K562 (cell line): ENCODE results near the gene PDZD2. TPM values are rescaled to one million over a fixed set of nuclear protein-coding genes. Genes with fewer than 3 reads are reported as not detected.

Source experiments
- ATAC-seq: fragments of 200-7000 bp; cut with Tn5 transposase; 3 replicates; pipeline ENCODE4 v1.9.1; 2020; ENCODE audit warnings: moderate library complexity
- BruUV-seq: library from RNA; stranded (reverse); fragments of 400-500 nt; replicated peaks from 2 replicates; lab custom pipeline; 2021; lab: Mats Ljungman, UMichigan
- CTCF ChIA-PET: fragments of 300-600 bp; formaldehyde crosslinking; extraction: SDS; loops from one replicate; lab custom pipeline; 2021; ENCODE audit warnings: low intra/inter-chr PET ratio; lab: Yijun Ruan, JAX
- POLR2A ChIA-PET: fragments of 300-600, 350-650 bp; sonication (Branson Sonifier 250); formaldehyde crosslinking; extraction: SDS; loops from one replicate; lab custom pipeline; 2021; ENCODE audit warnings: antibody characterized with exemption, inconsistent platforms; lab: Yijun Ruan, JAX
- DNase-seq, 4 experiments: peaks; one replicate each; pipeline versions ENCODE4 v3.0.0 to v3.0.0-alpha.2; 2011 to 2018; ENCODE audit warnings: low spot score in 3 of 4, mixed read lengths in 3 of 4; ENCODE audit errors: extremely low read depth in 1 of 4
- FAIRE-seq: peaks from 2 replicates; lab custom pipeline; 2011; peaks lifted over from hg19 to GRCh38; lab: Jason Lieb, UNC
- H2AFZ ChIP-seq: 2 replicates; pipeline ENCODE4 v1.6.0; 2011; ENCODE audit warnings: low read depth, low read length, control low read depth, inconsistent platforms
- H3K27ac ChIP-seq: fragments of 200-600 bp; 3 replicates; pipeline ENCODE4 v1.8.0; 2011; ENCODE audit warnings: low read depth, mild to moderate bottlenecking, control low read depth, inconsistent platforms, low read length, moderate library complexity, mixed read lengths; ENCODE audit errors: extremely low read depth
- H3K27me3 ChIP-seq, 2 experiments: fragments of 300-600 bp in 1 of 2; 2 replicates in 1 of 2; 3 replicates in 1 of 2; pipeline versions ENCODE4 v1.6.0 to v1.8.0; 2011; ENCODE audit warnings: inconsistent platforms in 2 of 2, low read length in 2 of 2, mild to moderate bottlenecking in 1 of 2, mixed read lengths in 1 of 2, moderate library complexity in 1 of 2; ENCODE audit not compliant: control insufficient read depth in 2 of 2, insufficient read depth in 2 of 2
- H3K36me3 ChIP-seq: fragments of 300-600 bp; 3 replicates; pipeline ENCODE4 v1.8.0; 2011; ENCODE audit warnings: mild to moderate bottlenecking, low read length, inconsistent platforms; ENCODE audit not compliant: control insufficient read depth, insufficient read depth
- H3K4me1 ChIP-seq, 2 experiments: fragments of 200-600 bp in 1 of 2; replicated peaks in 1 of 2; 2 replicates in 1 of 2; 3 replicates in 1 of 2; pipeline versions ENCODE4 v1.5.1 to v1.8.0; 2011; ENCODE audit warnings: inconsistent platforms in 2 of 2, low read length in 2 of 2, mild to moderate bottlenecking in 1 of 2, mixed read lengths in 1 of 2, moderate library complexity in 1 of 2; ENCODE audit not compliant: control insufficient read depth in 2 of 2, insufficient read depth in 2 of 2
- H3K4me2 ChIP-seq: 2 replicates; pipeline ENCODE4 v1.6.1; 2011; ENCODE audit warnings: low read length, control low read depth, inconsistent platforms, mixed read lengths; ENCODE audit not compliant: insufficient read depth
- H3K4me3 ChIP-seq: fragments of 200-600 bp; sonication (generic), shearing (Covaris generic); 2 replicates; pipeline ENCODE4 v1.5.1; 2016; ENCODE audit warnings: control low read depth, inconsistent platforms
- H3K79me2 ChIP-seq: fragments of 200-600 bp; 3 replicates; pipeline ENCODE4 v1.8.0; 2011; ENCODE audit warnings: low read length, inconsistent platforms; ENCODE audit not compliant: control insufficient read depth, insufficient read depth
- H3K9ac ChIP-seq, 2 experiments: 2 replicates each; pipeline versions ENCODE4 v1.6.0 to v1.6.1; 2011; ENCODE audit warnings: low read depth in 2 of 2, low read length in 2 of 2, control low read depth in 1 of 2, inconsistent platforms in 1 of 2, mild to moderate bottlenecking in 1 of 2, mixed read lengths in 1 of 2; ENCODE audit not compliant: insufficient read depth in 1 of 2
- H3K9me1 ChIP-seq: one replicate; pipeline ENCODE4 v1.6.0; 2011; ENCODE audit warnings: inconsistent platforms, mild to moderate bottlenecking, low read length, moderate library complexity; ENCODE audit not compliant: control insufficient read depth, insufficient read depth
- H3K9me3 ChIP-seq: replicated peaks from 2 replicates; pipeline ENCODE4 v1.5.1; 2011; ENCODE audit warnings: low read depth, low read length, inconsistent platforms; ENCODE audit not compliant: control insufficient read depth, insufficient read depth
- H4K20me1 ChIP-seq: replicated peaks from 2 replicates; pipeline ENCODE4 v1.6.1; 2011; ENCODE audit warnings: low read length, inconsistent platforms, mixed read lengths; ENCODE audit not compliant: control insufficient read depth, insufficient read depth
- PRMT5 ChIP-seq: sonication (generic); formaldehyde crosslinking; IDR thresholded peaks from 2 replicates; pipeline ENCODE4 v1.5.0; 2020; ENCODE audit warnings: missing genetic modification reagents
- TEAD4 ChIP-seq, 2 experiments: sonication (generic) in 1 of 2; formaldehyde crosslinking in 1 of 2; IDR thresholded peaks; 2 replicates each; pipeline versions ENCODE4 v1.6.1 to v1.8.0; 2012 to 2022; ENCODE audit warnings: borderline replicate concordance in 1 of 2, inconsistent platforms in 1 of 2, low read length in 1 of 2, mild to moderate bottlenecking in 1 of 2, missing genetic modification reagents in 1 of 2
- ZKSCAN8 ChIP-seq: fragments of 200-800 bp; sonication (Bioruptor generic); IDR thresholded peaks from 2 replicates; pipeline ENCODE4 v1.6.1; 2016; ENCODE audit warnings: missing genetic modification characterization, missing compliant biosample characterization
- ZNF280B ChIP-seq: fragments of 250-450 bp; sonication (Bioruptor Pico); IDR thresholded peaks from 2 replicates; pipeline ENCODE4 v1.5.1; 2021; ENCODE audit warnings: mild to moderate bottlenecking
- WGBS: fragments of 100-300 bp; shearing (Covaris generic); methylation state at CpG from one replicate; pipeline ENCODE4 v1.1.6; 2016; ENCODE audit warnings: low coverage, mixed read lengths; ENCODE audit not compliant: insufficient coverage; ENCODE audit errors: missing lambda C conversion rate; 5-methylcytosine and 5-hydroxymethylcytosine counted together
- in situ Hi-C: fragments of 300-500 bp; cut with MboI; formaldehyde crosslinking; loops from 4 replicates; pipeline ENCODE4 v1.15.0; 2018; ENCODE audit warnings: inconsistent platforms, mixed read lengths
- intact Hi-C: fragments of 100-400 bp; cut with micrococcal nuclease; formaldehyde crosslinking; loops from 2 replicates; pipeline ENCODE4 v1.14.2; 2022
- polyA plus RNA-seq, 8 experiments: library from polyadenylated mRNA; depleted of rRNA in 4 of 8; stranded (reverse) in 5 of 8; unstranded in 3 of 8; fragments of >200 nt; fragmentation: Nextera tagmentation in 2 of 8; fragmentation: Illumina TruSeq in 1 of 8; extraction: Ambion mirVana in 2 of 8; extraction: Trizol in 1 of 8; gene quantifications; 2 replicates each; pipeline versions ENCODE4 v1.2.1 to v1.2.3, GENCODE V29; 2011 to 2014; ENCODE audit warnings: inconsistent platforms in 1 of 8, missing spikeins in 1 of 8
- total RNA-seq, 7 experiments: library from RNA; depleted of rRNA in 6 of 7; stranded (reverse); fragments of >200 nt in 6 of 7; fragmentation: Illumina TruSeq in 2 of 7; extraction: Trizol in 2 of 7; gene quantifications; 2 replicates each; pipeline versions ENCODE4 v1.2.1 to v1.2.3, GENCODE V29; 2011 to 2021; ENCODE audit warnings: low replicate concordance in 1 of 7

PDZD2 gene
- total and polyA plus RNA-seq, 9 of the 15 experiments (the other 6 are each of a cell fraction or from before 2014, with no cell fraction given), result 0.02 to 0.08 (median 0.04) TPM; not detected in 6

GRCh38 chr5:31641059-31641458, 2.1 kb downstream of the PDZD2 start:
- Histone ChIP-seq H3K27me3 (peaks cover 13 to 39% of the 10 kb centered on the region in 2 experiments), H3K4me3 (no peak overlapping the region), H3K79me2 (no peaks in the 10 kb centered on the region), H3K9ac (no peak overlapping the region), H3K4me2 (no peak overlapping the region), H3K4me1 (peaks cover 5 to 12% of the 10 kb centered on the region in 2 experiments; a peak in 3 of 5 replicates), H3K9me3 (no peaks in the 10 kb centered on the region), H3K9me1 (no peaks in the 10 kb centered on the region), H3K36me3 (no peaks in the 10 kb centered on the region), H4K20me1 (peaks cover 3% of the 10 kb centered on the region; the same call in 1 of the 2 replicates), H3K27ac (no peak overlapping the region), H2AFZ (no peak overlapping the region)
- 1% methylated on average over 4 of the region's 4 CpGs for WGBS
- ChIA-PET POLR2A (no interaction called here), CTCF (no interaction called here)
- TF ChIP-seq PRMT5 (no peak), ZNF280B (no peak), TEAD4 (IDR thresholded peaks at IDR 0.05; ENCODE audit: low read length) (no peak), TEAD4 (CRISPR knock-in tag; IDR thresholded peaks at IDR 0.05; ENCODE audit: borderline replicate concordance) (no peak), ZKSCAN8 (0 out of 2 replicates have a peak, but pooled peaks have one; percentile 56)
- FAIRE-seq (no peak), DNase-seq (no peak), ATAC-seq (no peak)
- in situ Hi-C loops (no loop called here), intact Hi-C loops (no loop called here)
- BruUV-seq, result no TSS peak
